Psoas muscle (tissue), 8 donors: ENCODE measurements around the gene ERCC6L2. TPM values are rescaled to one million over a fixed set of nuclear protein-coding genes. Genes with fewer than 3 reads are reported as not detected.

Experiments
- ATAC-seq, 4 donors: fragments of 200-7000 bp; cut with Tn5 transposase; one replicate each; pipeline ENCODE4 v1.9.1; 2020; ENCODE audit warnings: moderate library complexity in 3 of 4, mild to moderate bottlenecking in 2 of 4
- DNase-seq, 2 donors: peaks; one replicate each; pipeline ENCODE4 v3.0.0-alpha.2; 2020
- H3K27ac ChIP-seq: fragments of 200-600 bp; one replicate; pipeline ENCODE4 v1.8.0; 2022
- H3K27me3 ChIP-seq, 3 donors: fragments of 200-600 bp in 1 of 3; one replicate each; pipeline versions ENCODE4 v1.6.1 to v1.8.0; 2013 to 2022; ENCODE audit warnings: low read length in 2 of 3, mild to moderate bottlenecking in 2 of 3, moderate library complexity in 1 of 3; ENCODE audit not compliant: insufficient read depth in 3 of 3
- H3K36me3 ChIP-seq, 2 donors: fragments of 200-600 bp in 1 of 2; one replicate each; pipeline versions ENCODE4 v1.6.1 to v1.8.0; 2013 to 2022; ENCODE audit warnings: low read depth in 1 of 2, mild to moderate bottlenecking in 1 of 2, moderate library complexity in 1 of 2; ENCODE audit not compliant: insufficient read depth in 1 of 2
- H3K4me1 ChIP-seq: fragments of 200-600 bp; one replicate; pipeline ENCODE4 v1.8.0; 2022
- H3K4me3 ChIP-seq: fragments of 200-600 bp; one replicate; pipeline ENCODE4 v1.8.0; 2022; ENCODE audit warnings: mild to moderate bottlenecking
- H3K9me3 ChIP-seq: fragments of 200-600 bp; one replicate; pipeline ENCODE4 v1.8.0; 2022
- WGBS, 3 donors: extraction: QIAGEN DNeasy Blood & Tissue Kit; methylation state at CpG; one replicate each; pipeline versions ENCODE4 v1.1.6 to v1.1.7; 2013; 5-methylcytosine and 5-hydroxymethylcytosine counted together
- intact Hi-C, 2 donors: fragments of 100-400 bp; cut with DNase I; formaldehyde crosslinking; loops; one replicate each; pipeline versions ENCODE4 v1.11.0 to v1.14.2; 2022
- polyA plus RNA-seq, 3 donors: library from polyadenylated mRNA; stranded (reverse); fragments of 200-250 nt; gene quantifications; one replicate each; pipeline ENCODE4 v1.2.3, GENCODE V29; 2013
- total RNA-seq, 4 donors: library from RNA; stranded (reverse); fragmentation: NEBNext Ultra II Directional in 2 of 4; extraction: Animal tissue kit (Norgen Biotek cat#: 25700) in 2 of 4; gene quantifications; one replicate each; pipeline versions ENCODE4 v1.2.1 to v1.2.4, GENCODE V29; 2021 to 2023
- TF ChIP-seq, protein P1 (sequence below): fragments of 200-600 bp; IDR thresholded peaks from one replicate; pipeline ENCODE4 v1.8.0; 2022; ENCODE audit warnings: antibody characterized with exemption
- donor health status: healthy with polysubstance abuse.
- donor health status: DM: no; HTN: no; CAD: no; lungs with moderate emphysema.
- donor health status: Bipolar disorder and iron deficiency.
- donor health status: healthy.
- donor health status: DM: yes; HTN: yes; CAD: no.
- donor health status: DM: no; HTN: no; CAD: no.
- donor health status: DM: no; HTN: no; CAD: no.
- donor health status: DM: yes; HTN: yes; CAD: no.

The ERCC6L2 gene
- total and polyA plus RNA-seq, 7 donors = 6.9 to 27.1 (median 19.8) TPM

DNA sequence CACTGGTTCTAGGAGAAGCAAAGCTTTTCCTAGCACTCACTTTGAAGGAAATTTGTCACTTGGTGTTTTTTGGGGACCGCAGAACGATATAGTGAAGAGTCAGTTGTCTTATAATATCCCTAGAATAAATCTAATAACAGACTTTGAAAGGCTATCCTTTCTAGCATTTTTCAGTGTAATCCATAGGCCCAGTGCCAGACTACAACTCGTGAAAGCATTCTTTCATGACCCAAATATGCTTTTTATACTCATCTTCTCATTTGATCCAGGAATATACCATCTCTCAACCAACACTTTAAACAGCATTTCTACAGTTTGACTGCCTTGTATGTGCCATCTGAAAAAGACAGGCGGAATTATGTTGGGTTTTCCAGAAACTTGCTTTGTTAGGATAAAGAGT is 104.0 kb downstream of the ERCC6L2 start:
- no peaks in the 10 kb centered on the region for H3K27me3 ChIP-seq
- ATAC-seq (no peak), DNase-seq (no peak)
- WGBS, 3 donors = 77 to 86% (median 80%) methylated on average over 4 of the region's 4 CpGs
- TF ChIP-seq, protein P1, sequence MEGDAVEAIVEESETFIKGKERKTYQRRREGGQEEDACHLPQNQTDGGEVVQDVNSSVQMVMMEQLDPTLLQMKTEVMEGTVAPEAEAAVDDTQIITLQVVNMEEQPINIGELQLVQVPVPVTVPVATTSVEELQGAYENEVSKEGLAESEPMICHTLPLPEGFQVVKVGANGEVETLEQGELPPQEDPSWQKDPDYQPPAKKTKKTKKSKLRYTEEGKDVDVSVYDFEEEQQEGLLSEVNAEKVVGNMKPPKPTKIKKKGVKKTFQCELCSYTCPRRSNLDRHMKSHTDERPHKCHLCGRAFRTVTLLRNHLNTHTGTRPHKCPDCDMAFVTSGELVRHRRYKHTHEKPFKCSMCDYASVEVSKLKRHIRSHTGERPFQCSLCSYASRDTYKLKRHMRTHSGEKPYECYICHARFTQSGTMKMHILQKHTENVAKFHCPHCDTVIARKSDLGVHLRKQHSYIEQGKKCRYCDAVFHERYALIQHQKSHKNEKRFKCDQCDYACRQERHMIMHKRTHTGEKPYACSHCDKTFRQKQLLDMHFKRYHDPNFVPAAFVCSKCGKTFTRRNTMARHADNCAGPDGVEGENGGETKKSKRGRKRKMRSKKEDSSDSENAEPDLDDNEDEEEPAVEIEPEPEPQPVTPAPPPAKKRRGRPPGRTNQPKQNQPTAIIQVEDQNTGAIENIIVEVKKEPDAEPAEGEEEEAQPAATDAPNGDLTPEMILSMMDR = no peak
- H3K4me3 ChIP-seq = no peak overlapping the region
- peaks cover 0 to 37% of the 10 kb centered on the region in 2 donors for H3K36me3 ChIP-seq
- H3K9me3 ChIP-seq = no peaks in the 10 kb centered on the region
- no peaks in the 10 kb centered on the region for H3K4me1 ChIP-seq
- intact Hi-C loops = no loop called here
- H3K27ac ChIP-seq = no peak overlapping the region

DNA sequence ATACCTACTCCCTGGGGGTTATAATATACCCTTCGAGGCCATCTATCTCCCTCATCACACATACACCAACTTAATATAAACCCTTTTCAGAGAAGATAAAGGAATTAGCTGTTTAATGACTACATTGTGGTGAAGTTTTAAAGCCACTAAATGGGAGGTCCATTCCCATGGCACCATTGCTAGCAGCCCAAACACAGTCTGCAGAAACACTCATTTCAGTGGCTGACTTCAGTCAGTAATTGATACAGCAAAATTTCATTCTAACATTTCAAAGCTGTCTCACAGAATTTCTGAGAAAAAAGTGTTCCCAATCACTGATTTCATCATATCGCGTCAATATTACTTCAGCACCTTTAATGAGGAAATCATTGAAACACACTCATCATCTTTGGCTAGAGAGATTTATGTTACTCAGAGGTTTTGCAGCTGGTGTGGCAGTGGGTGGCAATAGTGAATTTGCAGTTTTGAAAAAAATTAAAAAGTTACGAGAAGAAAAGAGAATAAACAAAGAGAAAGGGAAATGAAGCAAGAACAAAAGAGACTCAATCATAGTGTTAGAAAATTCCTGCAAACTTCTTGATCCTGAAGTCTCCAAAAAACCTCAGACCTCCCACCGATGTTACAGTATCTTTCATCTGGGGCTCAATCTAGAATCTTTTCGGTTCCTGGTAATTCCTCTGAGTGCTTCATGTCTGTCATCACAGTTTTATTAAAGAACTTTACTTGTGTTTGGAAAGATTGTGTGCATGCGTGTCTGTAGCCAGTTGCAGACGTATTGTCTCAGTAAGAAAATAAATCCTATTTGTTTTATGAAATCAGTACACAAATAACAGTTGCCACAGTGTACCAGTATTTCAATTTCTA is 105.0 kb downstream of the ERCC6L2 start:
- peak in 1 of 4 donors; percentile 46 for ATAC-seq
- TF ChIP-seq, protein P1 = no peak
- intact Hi-C loops = no loop called here
- no peak for DNase-seq
- WGBS, 3 donors = 74 to 75% (median 74%) methylated on average over 8 of the region's 8 CpGs
- no peaks in the 10 kb centered on the region for H3K9me3 ChIP-seq
- H3K36me3 ChIP-seq = peaks cover 0 to 28% of the 10 kb centered on the region in 2 donors
- no peak overlapping the region for H3K27ac ChIP-seq
- H3K4me1 ChIP-seq = peaks cover 5% of the 10 kb centered on the region
- no peak overlapping the region for H3K4me3 ChIP-seq
- no peaks in the 10 kb centered on the region for H3K27me3 ChIP-seq

DNA sequence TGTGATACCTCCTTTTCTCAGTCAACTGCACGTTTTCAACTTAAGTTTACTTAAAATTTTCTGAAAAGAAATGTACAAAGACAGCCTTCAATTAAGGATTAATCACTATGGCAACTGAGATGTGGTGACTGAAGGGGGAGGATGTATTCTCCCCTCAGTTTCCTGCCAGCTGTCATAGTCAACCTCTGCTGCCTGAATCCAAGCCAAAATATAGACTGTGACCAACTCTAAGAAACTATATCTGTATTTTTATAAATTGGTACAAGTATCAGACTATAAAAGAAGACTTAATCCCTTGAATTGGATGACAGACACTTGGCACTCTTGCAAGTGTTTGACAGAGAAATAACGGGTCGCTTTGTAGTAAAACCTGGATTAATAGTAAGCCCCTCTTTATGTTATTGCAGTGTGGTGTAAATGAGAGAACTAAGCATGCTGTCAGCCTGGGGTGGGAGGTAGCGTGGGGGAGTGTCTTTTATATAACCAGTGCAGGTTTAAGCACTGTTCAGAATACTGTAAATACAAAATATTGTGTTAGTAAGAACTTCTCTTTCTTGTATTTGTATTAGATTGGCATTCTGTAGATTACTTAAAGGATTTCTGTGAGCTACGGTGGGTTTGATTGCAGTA is 106.4 kb downstream of the ERCC6L2 start:
- TF ChIP-seq, protein P1 = no peak
- DNase-seq = no peak
- no peak for ATAC-seq
- Histone ChIP-seq H3K4me1 (peaks cover 12% of the 10 kb centered on the region), H3K36me3 (peaks cover 0 to 28% of the 10 kb centered on the region in 2 donors), H3K9me3 (no peaks in the 10 kb centered on the region), H3K27me3 (no peaks in the 10 kb centered on the region), H3K4me3 (no peak overlapping the region), H3K27ac (no peak overlapping the region)
- 47 to 50% (median 48%) methylated on average over 5 of the region's 5 CpGs for WGBS, 3 donors
- intact Hi-C loops = no loop called here

DNA sequence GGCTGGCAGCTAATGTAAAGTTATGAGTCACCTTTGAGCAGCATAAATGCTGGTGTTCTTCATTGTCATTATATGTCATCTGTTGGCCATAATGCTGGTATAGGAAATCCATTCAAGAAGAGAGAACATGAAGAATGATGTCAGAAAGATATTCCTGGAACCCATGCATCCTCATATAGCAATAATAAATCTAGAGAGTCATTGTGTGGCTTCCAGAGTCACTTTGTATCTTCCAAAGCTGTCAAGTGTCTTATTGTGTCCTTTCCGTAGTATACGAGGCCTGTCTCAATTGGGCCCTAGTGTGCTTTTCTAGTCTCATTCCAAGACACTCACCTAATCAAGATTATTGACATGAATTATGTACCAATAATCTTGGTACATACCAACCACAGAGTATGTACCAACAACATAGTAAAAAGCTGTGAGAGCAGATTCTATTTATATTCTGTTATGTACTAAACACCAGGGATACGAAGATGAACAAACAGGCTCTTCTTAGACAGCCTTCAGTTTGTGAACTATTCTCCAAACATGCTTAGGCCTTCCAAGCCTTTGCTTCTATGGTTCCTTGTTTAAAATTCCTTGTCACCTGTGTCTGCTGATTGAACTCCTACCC is 110.1 kb downstream of the ERCC6L2 start:
- no peak for DNase-seq
- TF ChIP-seq, protein P1 = no peak
- peak; percentile 84 to 94 (median 93) for ATAC-seq
- Histone ChIP-seq H3K36me3 (no peaks in the 10 kb centered on the region), H3K27me3 (no peaks in the 10 kb centered on the region), H3K4me1 (peaks cover 12% of the 10 kb centered on the region), H3K4me3 (no peak overlapping the region), H3K27ac (peak overlapping the region; percentile 62), H3K9me3 (no peaks in the 10 kb centered on the region)
- intact Hi-C loops = no loop called here
- WGBS, 3 donors = 32 to 41% (median 36%) methylated on average over 3 of the region's 3 CpGs
